CD4-positive, alpha-beta T cell treated with Interleukin-17A for 1 hour (primary cell): ENCODE results near the gene TPD52L2.
A peak's percentile ranks its signal among the peaks of the same experiment; 100 is the strongest.

Experiments
- DNase-seq: peaks from one replicate; pipeline ENCODE4 v3.0.0-alpha.2; 2020

TPD52L2 gene

GRCh38 chr20:63864978-63865640 is at the start of gene TPD52L2:
Gene TPD52L2 (plus strand): TSS chr20:63865270. CDS start chr20:63865366, 96 bp downstream.
- peak; percentile 98 for DNase-seq

- no peak for DNase-seq
Observed at GRCh38 chr20:63815615-63816253, 49.3 kb upstream of the TPD52L2 start.

GRCh38 chr20:63819224-63819921 is 45.7 kb upstream of the TPD52L2 start:
- DNase-seq: peak; percentile 23

- DNase-seq: no peak
Observed at GRCh38 chr20:63821811-63822210, 43.3 kb upstream of the TPD52L2 start.

- DNase-seq: no peak
Observed at GRCh38 chr20:63822276-63822696, 42.8 kb upstream of the TPD52L2 start.

GRCh38 chr20:63823691-63824311 is 41.3 kb upstream of the TPD52L2 start:
- no peak for DNase-seq

- no peak for DNase-seq
Observed at GRCh38 chr20:63825331-63826118, 39.5 kb upstream of the TPD52L2 start.

- no peak for DNase-seq
Observed at GRCh38 chr20:63826753-63827152, 38.3 kb upstream of the TPD52L2 start.

- DNase-seq: no peak
Observed at GRCh38 chr20:63828124-63828523, 36.9 kb upstream of the TPD52L2 start.

- DNase-seq: no peak
Observed at GRCh38 chr20:63828545-63828944, 36.5 kb upstream of the TPD52L2 start.

GRCh38 chr20:63828951-63829350 is 36.1 kb upstream of the TPD52L2 start:
- no peak for DNase-seq

- DNase-seq: no peak
Observed at GRCh38 chr20:63829603-63829944, 35.5 kb upstream of the TPD52L2 start.

GRCh38 chr20:63829945-63830835 is 34.9 kb upstream of the TPD52L2 start:
- peak; percentile 13 for DNase-seq

GRCh38 chr20:63830841-63831588 is 34.1 kb upstream of the TPD52L2 start, which contains the start of gene ZBTB46:
Gene ZBTB46 (minus strand): TSS chr20:63831264. CDS start chr20:63790757, 40,507 bp downstream.
- no peak for DNase-seq

GRCh38 chr20:63831646-63831992 is 33.5 kb upstream of the TPD52L2 start:
- no peak for DNase-seq

- DNase-seq: no peak
Observed at GRCh38 chr20:63831993-63832686, 32.9 kb upstream of the TPD52L2 start.

GRCh38 chr20:63833776-63834490 is 31.1 kb upstream of the TPD52L2 start:
- DNase-seq: no peak

- no peak for DNase-seq
Observed at GRCh38 chr20:63834491-63834880, 30.6 kb upstream of the TPD52L2 start.

- DNase-seq: no peak
Observed at GRCh38 chr20:63835021-63835858, 29.8 kb upstream of the TPD52L2 start.
